H1 (cell line): ENCODE data around the gene KSR2. TPM values are rescaled to one million over a fixed set of nuclear protein-coding genes. Genes with fewer than 3 reads are reported as not detected.

Experiments
- CTCF ChIA-PET: fragments of 300-600 bp; sonication (Branson Sonifier 250); formaldehyde crosslinking; loops from one replicate; lab custom pipeline; 2021; ENCODE audit not compliant: partially characterized antibody; lab: Charles Lee
- POLR2A ChIA-PET: fragments of 300-600 bp; sonication (Branson Sonifier 250); formaldehyde crosslinking; loops from one replicate; lab custom pipeline; 2021; ENCODE audit warnings: inconsistent platforms; ENCODE audit not compliant: partially characterized antibody; lab: Charles Lee
- DNase-seq, 2 experiments: peaks; one replicate each; pipeline versions ENCODE4 v3.0.0 to v3.0.0-alpha.2; 2010 to 2022; ENCODE audit warnings: low spot score in 2 of 2, low read depth in 1 of 2, mixed read lengths in 1 of 2
- FAIRE-seq: peaks from 2 replicates; lab custom pipeline; 2011; peaks lifted over from hg19 to GRCh38; lab: Jason Lieb, UNC
- H2AFZ ChIP-seq: 2 replicates; pipeline ENCODE4 v1.8.1; 2012; ENCODE audit warnings: low read length, inconsistent platforms
- H2AK5ac ChIP-seq: 2 replicates; pipeline ENCODE4 v1.6.1; 2013; ENCODE audit warnings: low read depth, low read length
- H2BK120ac ChIP-seq: replicated peaks from 2 replicates; pipeline ENCODE3; 2013; ENCODE audit warnings: low read depth, low read length, inconsistent platforms
- H2BK12ac ChIP-seq: 2 replicates; pipeline ENCODE4 v1.6.1; 2013; ENCODE audit warnings: low read depth, low read length
- H2BK15ac ChIP-seq: 2 replicates; pipeline ENCODE4 v1.6.1; 2013; ENCODE audit warnings: low read length
- H2BK20ac ChIP-seq: 2 replicates; pipeline ENCODE4 v1.6.1; 2013; ENCODE audit warnings: low read length
- H2BK5ac ChIP-seq: 2 replicates; pipeline ENCODE4 v1.6.1; 2013; ENCODE audit warnings: low read depth, low read length
- H3K14ac ChIP-seq: 2 replicates; pipeline ENCODE4 v1.6.1; 2013; ENCODE audit warnings: inconsistent platforms; ENCODE audit not compliant: insufficient read length
- H3K18ac ChIP-seq: 2 replicates; pipeline ENCODE4 v1.6.1; 2013; ENCODE audit warnings: low read length; ENCODE audit errors: extremely low read depth
- H3K23ac ChIP-seq: 2 replicates; pipeline ENCODE4 v1.6.1; 2013; ENCODE audit warnings: inconsistent platforms; ENCODE audit not compliant: insufficient read length
- H3K23me2 ChIP-seq: 2 replicates; pipeline ENCODE4 v1.6.1; 2013; ENCODE audit warnings: low read depth, low read length
- H3K27ac ChIP-seq: 2 replicates; pipeline ENCODE4 v1.6.1; 2011; ENCODE audit warnings: low read depth, low read length, inconsistent platforms
- H3K27me3 ChIP-seq, 4 experiments: replicated peaks in 1 of 4; 1 replicate in 1 of 4; 2 replicates in 3 of 4; pipeline versions ENCODE4 v1.6.1 to v1.8.1; 2011 to 2013; ENCODE audit warnings: low read length in 3 of 4, mild to moderate bottlenecking in 3 of 4, inconsistent platforms in 2 of 4, mixed read lengths in 2 of 4, moderate library complexity in 1 of 4; ENCODE audit not compliant: control insufficient read depth in 3 of 4, insufficient read depth in 3 of 4; ENCODE audit errors: extremely low read depth in 1 of 4
- H3K36me3 ChIP-seq, 4 experiments: 2 replicates each; pipeline versions ENCODE4 v1.6.1 to v1.8.1; 2011 to 2013; ENCODE audit warnings: mild to moderate bottlenecking in 4 of 4, low read length in 3 of 4, moderate library complexity in 2 of 4, control low read depth in 1 of 4, inconsistent platforms in 1 of 4; ENCODE audit not compliant: insufficient read depth in 4 of 4, control insufficient read depth in 2 of 4
- H3K4ac ChIP-seq: replicated peaks from 2 replicates; pipeline ENCODE3; 2013; ENCODE audit warnings: low read length, low read depth, mixed read lengths, inconsistent platforms; ENCODE audit not compliant: insufficient read length
- H3K4me1 ChIP-seq, 4 experiments: replicated peaks in 1 of 4; 1 replicate in 1 of 4; 2 replicates in 3 of 4; pipeline versions ENCODE4 v1.6.1 to v1.8.1; 2011 to 2013; ENCODE audit warnings: low read length in 3 of 4, inconsistent platforms in 2 of 4, mixed read lengths in 1 of 4; ENCODE audit not compliant: insufficient read depth in 4 of 4, control insufficient read depth in 3 of 4
- H3K4me2 ChIP-seq, 2 experiments: 2 replicates each; pipeline versions ENCODE4 v1.6.1 to v1.8.1; 2011 to 2013; ENCODE audit warnings: low read depth in 2 of 2, low read length in 2 of 2, control low read depth in 1 of 2, inconsistent platforms in 1 of 2, mild to moderate bottlenecking in 1 of 2; ENCODE audit not compliant: insufficient read depth in 1 of 2
- H3K4me3 ChIP-seq, 4 experiments: fragments of 200-600, 300-600 bp in 1 of 4; sonication (generic), shearing (Covaris generic), sonication (Bioruptor Twin) in 1 of 4; 2 replicates each; pipeline versions ENCODE4 v1.5.1 to v1.8.1; 2011 to 2016; ENCODE audit warnings: low read length in 4 of 4, low read depth in 3 of 4, control low read depth in 2 of 4, inconsistent platforms in 2 of 4, mild to moderate bottlenecking in 2 of 4, mixed read lengths in 1 of 4, moderate library complexity in 1 of 4; ENCODE audit not compliant: insufficient read depth in 2 of 4; ENCODE audit errors: extremely low read depth in 1 of 4
- H3K56ac ChIP-seq: replicated peaks from 2 replicates; pipeline ENCODE3; 2013; ENCODE audit warnings: low read depth, mild to moderate bottlenecking, mixed read lengths, low read length, inconsistent platforms; ENCODE audit not compliant: insufficient read length
- H3K79me1 ChIP-seq: 2 replicates; pipeline ENCODE4 v1.6.1; 2013; ENCODE audit warnings: low read depth, low read length, control low read depth
- H3K79me2 ChIP-seq, 2 experiments: 2 replicates each; pipeline versions ENCODE4 v1.6.1 to v1.8.1; 2012 to 2013; ENCODE audit warnings: low read length in 2 of 2, mild to moderate bottlenecking in 2 of 2, inconsistent platforms in 1 of 2; ENCODE audit not compliant: insufficient read depth in 2 of 2, control insufficient read depth in 1 of 2
- H3K9ac ChIP-seq, 4 experiments: replicated peaks in 1 of 4; 1 replicate in 1 of 4; 2 replicates in 3 of 4; pipeline versions ENCODE4 v1.6.1 to v1.8.1; 2011 to 2013; ENCODE audit warnings: low read depth in 3 of 4, low read length in 3 of 4, control low read depth in 2 of 4, mild to moderate bottlenecking in 2 of 4, moderate library complexity in 2 of 4, inconsistent platforms in 1 of 4; ENCODE audit errors: extremely low read depth in 1 of 4
- H3K9me3 ChIP-seq, 2 experiments: 2 replicates each; pipeline versions ENCODE4 v1.6.1 to v1.8.1; 2012 to 2013; ENCODE audit warnings: mild to moderate bottlenecking in 2 of 2, moderate library complexity in 2 of 2, control low read depth in 1 of 2, inconsistent platforms in 1 of 2, low read depth in 1 of 2, low read length in 1 of 2, mixed read lengths in 1 of 2; ENCODE audit not compliant: insufficient read depth in 2 of 2
- H4K20me1 ChIP-seq, 2 experiments: replicated peaks in 1 of 2; 2 replicates each; pipeline versions ENCODE3 to v1.8.1; 2011 to 2013; ENCODE audit warnings: inconsistent platforms in 2 of 2, low read length in 2 of 2, mild to moderate bottlenecking in 1 of 2; ENCODE audit not compliant: insufficient read depth in 2 of 2, control insufficient read depth in 1 of 2
- H4K5ac ChIP-seq: 2 replicates; pipeline ENCODE4 v1.6.1; 2013; ENCODE audit warnings: low read length, low read depth, mixed read lengths, inconsistent platforms; ENCODE audit not compliant: insufficient read length
- H4K8ac ChIP-seq: 2 replicates; pipeline ENCODE4 v1.8.0; 2013; ENCODE audit warnings: mild to moderate bottlenecking, moderate library complexity, low read length, inconsistent platforms; ENCODE audit not compliant: insufficient read depth; ENCODE audit errors: extremely low read depth
- H4K91ac ChIP-seq: replicated peaks from 2 replicates; pipeline ENCODE3; 2013; ENCODE audit warnings: low read length, mixed read lengths, inconsistent platforms; ENCODE audit not compliant: insufficient read length
- ATF3 ChIP-seq: IDR thresholded peaks from 2 replicates; pipeline ENCODE4 v1.6.1; 2011; ENCODE audit warnings: low read depth, mild to moderate bottlenecking, low read length; ENCODE audit not compliant: insufficient read depth
- EZH2 ChIP-seq: fragments of 200-600 bp; sonication (generic); IDR thresholded peaks from 2 replicates; pipeline ENCODE4 v1.7.1; 2012; ENCODE audit warnings: low read depth, mild to moderate bottlenecking, moderate library complexity, low read length, inconsistent platforms; ENCODE audit not compliant: severe bottlenecking
- HDAC6 ChIP-seq: IDR thresholded peaks from one replicate; pipeline ENCODE4 v1.7.1; 2012; ENCODE audit warnings: low read depth, mild to moderate bottlenecking, inconsistent platforms, low read length, moderate library complexity
- NANOG ChIP-seq: IDR thresholded peaks from 2 replicates; pipeline ENCODE4 v1.6.1; 2011; ENCODE audit warnings: low read length, low read depth, mild to moderate bottlenecking, inconsistent platforms; ENCODE audit not compliant: insufficient read depth, poor library complexity, severe bottlenecking
- PHF8 ChIP-seq: fragments of 200-600 bp; sonication (generic); conservative IDR thresholded peaks from 2 replicates; pipeline ENCODE4 v1.7.1; 2012; ENCODE audit warnings: low read depth, mild to moderate bottlenecking, inconsistent platforms, low read length, moderate library complexity
- WGBS, 2 experiments: shearing (Covaris generic) in 1 of 2; methylation state at CpG; one replicate each; pipeline versions ENCODE4 v1.1.6 to v1.1.7; 2013 to 2015; ENCODE audit warnings: low lambda C conversion rate in 2 of 2, mixed read lengths in 2 of 2, inconsistent platforms in 1 of 2, low coverage in 1 of 2, missing lambda C conversion rate in 1 of 2; ENCODE audit not compliant: insufficient replicate concordance in 2 of 2, insufficient coverage in 1 of 2, insufficient read length in 1 of 2; ENCODE audit errors: extremely low coverage in 1 of 2, missing lambda C conversion rate in 1 of 2; 5-methylcytosine and 5-hydroxymethylcytosine counted together
- polyA plus RNA-seq, 7 experiments: library from polyadenylated mRNA; depleted of rRNA in 3 of 7; stranded (reverse) in 5 of 7; unstranded in 2 of 7; fragments of >200 nt in 5 of 7; fragments of 200-250 nt in 2 of 7; gene quantifications; 1 replicate in 5 of 7; 2 replicates in 1 of 7; 4 replicates in 1 of 7; pipeline versions ENCODE4 v1.2.1 to v1.2.3, GENCODE V29; 2011 to 2013; ENCODE audit warnings: missing spikeins in 2 of 7, mixed read lengths in 2 of 7
- total RNA-seq: library from RNA; stranded (reverse); fragmentation: NEBNext Ultra II Directional; extraction: Animal tissue kit (Norgen Biotek cat#: 25700); gene quantifications from 2 replicates; pipeline ENCODE4 v1.2.1, GENCODE V29; 2021

Gene KSR2
- total and polyA plus RNA-seq, 2 of the 8 experiments (the other 6 are each of a cell fraction or from before 2014, with no cell fraction given): 0.74 to 2.2 TPM

- no peaks in the 10 kb centered on the region for H4K20me1 ChIP-seq
- H2AFZ ChIP-seq: no peak overlapping the region
- POLR2A ChIA-PET: no interaction called here
- no peak overlapping the region for H2BK12ac ChIP-seq
- no peak overlapping the region for H3K18ac ChIP-seq
- no peak overlapping the region for H3K14ac ChIP-seq
- H3K4me2 ChIP-seq: no peak overlapping the region
- H3K4ac ChIP-seq: no peak overlapping the region
- H3K23ac ChIP-seq: no peak overlapping the region
- no peaks in the 10 kb centered on the region for H3K9me3 ChIP-seq
- CTCF ChIA-PET: no interaction called here
- H2BK120ac ChIP-seq: no peak overlapping the region
- no peak overlapping the region for H2AK5ac ChIP-seq
- H2BK5ac ChIP-seq: no peak overlapping the region
- no peak overlapping the region for H3K27ac ChIP-seq
- H3K36me3 ChIP-seq: no peaks in the 10 kb centered on the region
- no peaks in the 10 kb centered on the region for H3K79me1 ChIP-seq
- DNase-seq (no peak), FAIRE-seq (no peak)
- peaks cover 1% of the 10 kb centered on the region; the same call in 1 of the 2 replicates for H3K23me2 ChIP-seq
- H4K91ac ChIP-seq: no peak overlapping the region
- no peak overlapping the region for H2BK20ac ChIP-seq
- H3K79me2 ChIP-seq: no peaks in the 10 kb centered on the region
- no peak overlapping the region for H3K4me3 ChIP-seq
- 91% methylated on average over 4 of the region's 4 CpGs; no CpG with 5 or more reads in 1 of the 2 experiments for WGBS, 2 experiments
- no peak overlapping the region for H4K5ac ChIP-seq
- no peak overlapping the region for H3K56ac ChIP-seq
- no peak overlapping the region for H3K9ac ChIP-seq
- H3K4me1 ChIP-seq: no peaks in the 10 kb centered on the region; a peak in 1 of 7 replicates
- no peak overlapping the region for H2BK15ac ChIP-seq
- no peak overlapping the region for H4K8ac ChIP-seq
- no peaks in the 10 kb centered on the region for H3K27me3 ChIP-seq
- no peak for TF ChIP-seq ATF3
- no peak for TF ChIP-seq HDAC6
- no peak for TF ChIP-seq PHF8
- TF ChIP-seq NANOG: no peak
- TF ChIP-seq EZH2: no peak
Observed at GRCh38 chr12:117742721-117743120, 226.1 kb downstream of the KSR2 start.
